Measurements from ENCODE around the gene APOC4. TPM values are rescaled to one million over a fixed set of nuclear protein-coding genes. Genes with fewer than 3 reads are reported as not detected.

Gene APOC4
- total RNA-seq = not detected
- polyA plus RNA-seq = under 1 TPM in 1 of 3 donors, not detected in 2; 0.33 TPM
- long read RNA-seq, donor 1 = 0 reads
- long read RNA-seq, donor 2 = 0 reads
- long read RNA-seq, donor 3 = 0 reads
- long read RNA-seq, donor 4 = 0 reads
- long read RNA-seq, donor 5 = 0 reads
- long read RNA-seq, donor 6 = 0 reads
- long read RNA-seq, donor 7 = 0 reads
- long read RNA-seq, donor 8 = 0 reads
- long read RNA-seq, donor 9 = 0 reads
- long read RNA-seq, donor 10 = 0 reads

- TF ChIP-seq CTCF (IDR thresholded peaks at IDR 0.05) (no peak), POLR2AphosphoS5 (IDR thresholded peaks at IDR 0.05) (no peak), POLR2A (IDR thresholded peaks at IDR 0.05) (no peak), EP300 (IDR thresholded peaks at IDR 0.05) (no peak)
Measured at GRCh38 chr19:44942067-44942571, at the start of gene APOC4. Gene APOC4, plus strand, starts transcription at chr19:44942237. Its CDS starts 41 bp downstream, at chr19:44942278.

GRCh38 chr19:44892932-44893331, 49.1 kb upstream of the APOC4 start:
- H3K27me3 ChIP-seq = no peaks in the 10 kb centered on the region
- TF ChIP-seq CTCF (IDR thresholded peaks at IDR 0.05) = no peak
- TF ChIP-seq POLR2A (IDR thresholded peaks at IDR 0.05) = no peak
- TF ChIP-seq POLR2AphosphoS5 (IDR thresholded peaks at IDR 0.05) = no peak
- TF ChIP-seq EP300 (IDR thresholded peaks at IDR 0.05) = no peak
- no peak overlapping the region for H3K27ac ChIP-seq
- no peak for DNase-seq
- H3K36me3 ChIP-seq = peaks cover 48 to 66% (median 66%) of the 10 kb centered on the region in 4 donors
- no peak overlapping the region for H3K4me3 ChIP-seq
- peaks cover 20 to 37% (median 27%) of the 10 kb centered on the region in 4 donors for H3K4me1 ChIP-seq
- intact Hi-C loops (cut with DNase I; ENCODE audit: low total_unique reads) = no loop called here
- WGBS, 5 donors = 89 to 91% (median 90%) methylated on average over 7 of the region's 7 CpGs
- H3K9me3 ChIP-seq = no peaks in the 10 kb centered on the region

More at GRCh38 chr19:44942067-44942571, at the start of gene APOC4:
- H3K27me3 ChIP-seq = no peaks in the 10 kb centered on the region
- no peak for DNase-seq
- intact Hi-C loops (cut with DNase I; ENCODE audit: low total_unique reads) = no loop called here
- no peak within 1 kb of the TSS for H3K4me3 ChIP-seq
- no peak within 1 kb of the TSS for H3K27ac ChIP-seq
- no peaks in the 10 kb centered on the region for H3K4me1 ChIP-seq
- WGBS, 5 donors = 82 to 90% (median 87%) methylated on average over 13 to 14 of the region's 14 CpGs
- no peaks in the 10 kb centered on the region for H3K9me3 ChIP-seq
- no peaks in the 10 kb centered on the region for H3K36me3 ChIP-seq

- Histone ChIP-seq H3K9me3 (no peaks in the 10 kb centered on the region), H3K27ac (no peak overlapping the region), H3K27me3 (no peaks in the 10 kb centered on the region), H3K36me3 (peaks cover 52 to 66% (median 66%) of the 10 kb centered on the region in 4 donors), H3K4me1 (peaks cover 20 to 37% (median 27%) of the 10 kb centered on the region in 4 donors), H3K4me3 (no peak overlapping the region)
- no peak for TF ChIP-seq POLR2A (IDR thresholded peaks at IDR 0.05)
- TF ChIP-seq POLR2AphosphoS5 (IDR thresholded peaks at IDR 0.05) = no peak
- TF ChIP-seq CTCF (IDR thresholded peaks at IDR 0.05) = no peak
- TF ChIP-seq EP300 (IDR thresholded peaks at IDR 0.05) = no peak
- intact Hi-C loops (cut with DNase I; ENCODE audit: low total_unique reads) = no loop called here
- DNase-seq = no peak
- WGBS, 5 donors = 86 to 95% (median 93%) methylated on average over 6 to 18 of the region's 18 CpGs
Measured at GRCh38 chr19:44893332-44894051, 48.5 kb upstream of the APOC4 start.

- Histone ChIP-seq H3K4me3 (no peak overlapping the region), H3K27ac (no peak overlapping the region), H3K27me3 (no peaks in the 10 kb centered on the region), H3K9me3 (no peaks in the 10 kb centered on the region), H3K36me3 (peaks cover 52 to 68% (median 66%) of the 10 kb centered on the region in 4 donors), H3K4me1 (peaks cover 20 to 35% (median 27%) of the 10 kb centered on the region in 4 donors)
- DNase-seq = no peak
- intact Hi-C loops (cut with DNase I; ENCODE audit: low total_unique reads) = no loop called here
- WGBS, 5 donors = 87 to 98% (median 96%) methylated on average over 2 to 6 of the region's 6 CpGs
- TF ChIP-seq EP300 (IDR thresholded peaks at IDR 0.05) (no peak), POLR2A (IDR thresholded peaks at IDR 0.05) (no peak), POLR2AphosphoS5 (IDR thresholded peaks at IDR 0.05) (no peak), CTCF (IDR thresholded peaks at IDR 0.05) (no peak)
Measured at GRCh38 chr19:44894052-44894400, 48.0 kb upstream of the APOC4 start.

Measured in stomach (tissue), 19 donors.